Dedifferentiated amniotic fluid mesenchymal stem cell (primary cell): ENCODE data around the gene PPP1R8.

ENCODE experiments used
- DNase-seq: peaks from one replicate; pipeline ENCODE4 v3.0.0-alpha.2; 2016; ENCODE audit errors: extremely low spot score

PPP1R8 gene

DNA sequence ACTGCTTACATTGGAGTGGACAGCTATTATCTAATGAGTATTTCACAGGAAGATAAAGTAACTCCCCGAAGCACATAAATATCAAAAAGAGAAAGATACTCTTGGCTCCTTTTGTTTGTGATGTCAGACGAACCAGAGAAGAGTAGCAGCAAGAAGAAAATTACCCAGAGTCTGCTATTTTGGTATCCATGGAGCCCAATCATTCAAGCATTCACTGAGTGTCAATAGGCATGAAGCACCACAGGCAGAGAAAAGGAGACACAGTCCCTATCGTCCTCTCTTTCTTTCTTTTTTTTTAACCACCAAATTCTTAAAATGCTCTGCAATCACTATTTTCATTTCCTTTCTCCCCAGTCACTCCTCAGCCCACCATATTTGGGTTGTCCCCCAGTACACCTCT lies 63.9 kb downstream of the PPP1R8 start:
- no peak for DNase-seq
